ENCODE data around the gene TRIM10. TPM values are rescaled to one million over a fixed set of nuclear protein-coding genes. Genes with fewer than 3 reads are reported as not detected.

Gene TRIM10
- total and polyA plus RNA-seq, 2 donors (not counting 1 experiment from before 2014, with no cell fraction given), result not detected

DNA sequence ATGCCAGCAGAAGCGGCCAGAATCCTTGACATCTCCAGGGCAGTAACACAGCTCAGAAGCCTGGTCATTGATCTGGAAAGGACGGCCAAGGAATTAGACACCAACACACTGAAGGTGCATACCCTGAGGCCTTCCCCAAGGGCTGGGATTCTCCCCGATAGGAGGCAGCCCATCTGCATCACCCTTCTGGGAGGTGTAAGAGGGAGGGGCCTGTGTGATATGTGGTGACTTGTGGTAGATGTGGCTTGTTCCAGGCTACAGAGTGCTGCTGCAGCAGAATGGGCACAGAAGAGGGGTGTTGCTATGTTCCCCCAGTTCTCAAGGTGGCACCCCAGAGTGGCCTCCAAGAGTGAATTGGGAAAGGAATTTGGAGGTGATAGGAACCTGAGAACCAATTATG is 13.9 kb downstream of the TRIM10 start:
- Histone ChIP-seq H3K4me1 (ENCODE audit: control insufficient read depth in 2 of 2, insufficient read depth in 2 of 2, low read length in 2 of 2) (no peaks in the 10 kb centered on the region), H3K9me3 (ENCODE audit: control extremely low read depth in 1 of 3, control insufficient read depth in 2 of 3, insufficient read depth in 1 of 3, low read length in 2 of 3) (no peaks in the 10 kb centered on the region), H3K4me3 (ENCODE audit: control extremely low read depth in 1 of 5, extremely low read depth in 1 of 5, insufficient read depth in 1 of 5, low read depth in 2 of 5, low read length in 4 of 5) (no peak overlapping the region), H4K20me1 (ENCODE audit: control insufficient read depth, insufficient read depth, low read length, poor library complexity, severe bottlenecking) (no peaks in the 10 kb centered on the region), H3K27ac (ENCODE audit: low read length in 2 of 2) (no peak overlapping the region), H2AFZ (ENCODE audit: insufficient read depth, low read depth, low read length, poor library complexity, severe bottlenecking) (no peak overlapping the region), H3K36me3 (replicated peaks in 1 of 2; ENCODE audit: control extremely low read depth in 1 of 2, control insufficient read depth in 1 of 2, extremely low read depth in 1 of 2, insufficient read depth in 2 of 2, low read length in 1 of 2) (no peaks in the 10 kb centered on the region), H3K79me2 (ENCODE audit: control insufficient read depth, insufficient read depth, low read length) (no peaks in the 10 kb centered on the region), H3K9ac (ENCODE audit: low read length) (no peak overlapping the region), H3K4me2 (replicated peaks; ENCODE audit: low read depth, low read length, poor library complexity, severe bottlenecking) (no peak overlapping the region), H3K27me3 (replicated peaks in 1 of 4; ENCODE audit: control extremely low read depth in 1 of 4, control insufficient read depth in 3 of 4, insufficient read depth in 4 of 4, low read length in 3 of 4) (peaks cover 0 to 33% (median 8%) of the 10 kb centered on the region in 4 experiments)
- Mint-ChIP-seq H3K9me3 (ENCODE audit: insufficient read depth) (no peaks in the 10 kb centered on the region), H3K4me3 (no peak overlapping the region), H3K27me3 (peaks cover 44% of the 10 kb centered on the region), H3K27ac (no peak overlapping the region), H3K4me1 (no peaks in the 10 kb centered on the region)
- ChIA-PET POLR2A (no interaction called here), CTCF (interaction anchor here (1.0 to 1.1 kb wide), 2 partner anchors 45 to 98 kb away, joined by 3 read pairs; no protein-coding TSS in a partner anchor)
- 93% methylated on average over 3 of the region's 3 CpGs for WGBS (ENCODE audit: insufficient coverage)
- DNase-seq, result no peak
- ATAC-seq (ENCODE audit: low read depth), result no peak
- TF ChIP-seq, protein P1, sequence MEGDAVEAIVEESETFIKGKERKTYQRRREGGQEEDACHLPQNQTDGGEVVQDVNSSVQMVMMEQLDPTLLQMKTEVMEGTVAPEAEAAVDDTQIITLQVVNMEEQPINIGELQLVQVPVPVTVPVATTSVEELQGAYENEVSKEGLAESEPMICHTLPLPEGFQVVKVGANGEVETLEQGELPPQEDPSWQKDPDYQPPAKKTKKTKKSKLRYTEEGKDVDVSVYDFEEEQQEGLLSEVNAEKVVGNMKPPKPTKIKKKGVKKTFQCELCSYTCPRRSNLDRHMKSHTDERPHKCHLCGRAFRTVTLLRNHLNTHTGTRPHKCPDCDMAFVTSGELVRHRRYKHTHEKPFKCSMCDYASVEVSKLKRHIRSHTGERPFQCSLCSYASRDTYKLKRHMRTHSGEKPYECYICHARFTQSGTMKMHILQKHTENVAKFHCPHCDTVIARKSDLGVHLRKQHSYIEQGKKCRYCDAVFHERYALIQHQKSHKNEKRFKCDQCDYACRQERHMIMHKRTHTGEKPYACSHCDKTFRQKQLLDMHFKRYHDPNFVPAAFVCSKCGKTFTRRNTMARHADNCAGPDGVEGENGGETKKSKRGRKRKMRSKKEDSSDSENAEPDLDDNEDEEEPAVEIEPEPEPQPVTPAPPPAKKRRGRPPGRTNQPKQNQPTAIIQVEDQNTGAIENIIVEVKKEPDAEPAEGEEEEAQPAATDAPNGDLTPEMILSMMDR (IDR thresholded peaks at IDR 0.05), result no peak
- no peak for TF ChIP-seq EZH2 (IDR thresholded peaks at IDR 0.05; ENCODE audit: borderline replicate concordance, insufficient read depth, low read depth, low read length, poor library complexity, severe bottlenecking)
- intact Hi-C loops (cut with micrococcal nuclease), result no loop called here

DNA sequence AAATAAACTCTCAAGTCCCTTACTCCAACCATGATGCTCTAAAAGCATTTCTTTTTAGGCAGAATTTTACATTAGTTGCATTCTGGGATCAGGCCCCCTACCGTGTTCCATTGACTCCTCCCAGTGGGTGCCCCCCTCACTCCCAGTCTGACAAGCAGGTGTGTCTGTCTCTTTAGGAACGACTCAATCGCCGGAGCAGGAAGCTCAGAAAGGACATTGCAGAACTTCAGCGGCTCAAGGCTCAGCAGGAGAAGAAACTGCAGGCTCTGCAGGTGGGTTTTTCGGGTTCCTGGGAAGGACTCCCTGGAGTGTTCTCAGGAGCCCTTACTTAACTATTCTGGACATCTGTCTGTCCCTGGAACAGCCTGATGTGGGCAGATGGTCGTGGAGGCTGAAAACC is 15.2 kb downstream of the TRIM10 start:
- 87% methylated on average over 4 of the region's 7 CpGs for WGBS (ENCODE audit: insufficient coverage)
- ChIA-PET CTCF (no interaction called here), POLR2A (no interaction called here)
- Histone ChIP-seq H4K20me1 (ENCODE audit: control insufficient read depth, insufficient read depth, low read length, poor library complexity, severe bottlenecking) (no peaks in the 10 kb centered on the region), H3K4me2 (replicated peaks; ENCODE audit: low read depth, low read length, poor library complexity, severe bottlenecking) (no peak overlapping the region), H3K4me1 (ENCODE audit: control insufficient read depth in 2 of 2, insufficient read depth in 2 of 2, low read length in 2 of 2) (no peaks in the 10 kb centered on the region), H3K9ac (ENCODE audit: low read length) (no peak overlapping the region), H3K9me3 (ENCODE audit: control extremely low read depth in 1 of 3, control insufficient read depth in 2 of 3, insufficient read depth in 1 of 3, low read length in 2 of 3) (no peaks in the 10 kb centered on the region), H3K27ac (ENCODE audit: low read length in 2 of 2) (no peak overlapping the region), H3K79me2 (ENCODE audit: control insufficient read depth, insufficient read depth, low read length) (no peaks in the 10 kb centered on the region), H2AFZ (ENCODE audit: insufficient read depth, low read depth, low read length, poor library complexity, severe bottlenecking) (no peak overlapping the region), H3K36me3 (replicated peaks in 1 of 2; ENCODE audit: control extremely low read depth in 1 of 2, control insufficient read depth in 1 of 2, extremely low read depth in 1 of 2, insufficient read depth in 2 of 2, low read length in 1 of 2) (no peaks in the 10 kb centered on the region), H3K4me3 (ENCODE audit: control extremely low read depth in 1 of 5, extremely low read depth in 1 of 5, insufficient read depth in 1 of 5, low read depth in 2 of 5, low read length in 4 of 5) (no peak overlapping the region), H3K27me3 (replicated peaks in 1 of 4; ENCODE audit: control extremely low read depth in 1 of 4, control insufficient read depth in 3 of 4, insufficient read depth in 4 of 4, low read length in 3 of 4) (peaks cover 0 to 33% (median 8%) of the 10 kb centered on the region in 4 experiments)
- no peaks in the 10 kb centered on the region for H3K4me1 Mint-ChIP-seq
- no peak for DNase-seq
- no peak overlapping the region for H3K4me3 Mint-ChIP-seq
- H3K9me3 Mint-ChIP-seq (ENCODE audit: insufficient read depth), result no peaks in the 10 kb centered on the region
- intact Hi-C loops (cut with micrococcal nuclease), result no loop called here
- H3K27me3 Mint-ChIP-seq, result peaks cover 48% of the 10 kb centered on the region
- no peak for ATAC-seq (ENCODE audit: low read depth)
- no peak overlapping the region for H3K27ac Mint-ChIP-seq
- TF ChIP-seq, protein P1 (IDR thresholded peaks at IDR 0.05), result no peak
- no peak for TF ChIP-seq EZH2 (IDR thresholded peaks at IDR 0.05; ENCODE audit: borderline replicate concordance, insufficient read depth, low read depth, low read length, poor library complexity, severe bottlenecking)

Data from B cell (primary cell).